Measurements from ENCODE around the gene CFAP100. TPM values are rescaled to one million over a fixed set of nuclear protein-coding genes. Genes with fewer than 3 reads are reported as not detected.

CFAP100 gene
- total RNA-seq, 1 donor from 2014 or later = not detected

DNA sequence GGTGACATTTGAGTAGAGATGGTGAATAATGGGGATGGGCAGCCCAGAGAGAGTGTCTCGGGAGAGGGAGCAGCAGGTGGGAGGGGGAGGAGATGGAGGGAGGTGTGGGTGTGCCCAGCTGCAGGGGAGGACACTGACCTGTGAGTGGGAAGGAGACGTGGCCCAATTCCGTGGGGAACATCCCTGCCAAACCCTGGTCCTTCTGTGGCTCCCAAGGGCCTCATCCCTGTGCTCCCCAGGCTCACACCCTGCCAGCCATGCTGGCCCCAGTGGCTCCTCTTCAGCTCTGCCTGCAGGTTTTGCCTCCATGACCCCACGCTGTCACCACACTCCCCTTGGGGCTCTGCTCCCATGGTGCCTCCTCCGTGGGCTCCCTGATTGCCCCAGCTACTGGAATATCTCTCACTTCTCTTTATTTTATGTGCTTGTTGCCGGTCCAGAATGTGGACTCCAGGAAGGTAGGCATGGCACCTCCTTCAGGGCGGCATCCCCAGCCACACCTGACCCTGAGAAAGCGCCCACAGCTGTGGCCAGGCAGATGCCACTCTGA lies 7.0 kb downstream of the CFAP100 start:
- no peak overlapping the region for H3K4me3 ChIP-seq
- intact Hi-C loops (cut with micrococcal nuclease) = no loop called here
- DNase-seq = no peak
- H3K9me3 ChIP-seq (replicated peaks) = no peaks in the 10 kb centered on the region
- no peak overlapping the region for H3K27ac ChIP-seq (replicated peaks)
- H3K27me3 ChIP-seq (ENCODE audit: low read depth) = peaks cover 31% of the 10 kb centered on the region
- no peaks in the 10 kb centered on the region for H3K4me1 ChIP-seq
- H3K36me3 ChIP-seq = no peaks in the 10 kb centered on the region
- TF ChIP-seq, protein P1, sequence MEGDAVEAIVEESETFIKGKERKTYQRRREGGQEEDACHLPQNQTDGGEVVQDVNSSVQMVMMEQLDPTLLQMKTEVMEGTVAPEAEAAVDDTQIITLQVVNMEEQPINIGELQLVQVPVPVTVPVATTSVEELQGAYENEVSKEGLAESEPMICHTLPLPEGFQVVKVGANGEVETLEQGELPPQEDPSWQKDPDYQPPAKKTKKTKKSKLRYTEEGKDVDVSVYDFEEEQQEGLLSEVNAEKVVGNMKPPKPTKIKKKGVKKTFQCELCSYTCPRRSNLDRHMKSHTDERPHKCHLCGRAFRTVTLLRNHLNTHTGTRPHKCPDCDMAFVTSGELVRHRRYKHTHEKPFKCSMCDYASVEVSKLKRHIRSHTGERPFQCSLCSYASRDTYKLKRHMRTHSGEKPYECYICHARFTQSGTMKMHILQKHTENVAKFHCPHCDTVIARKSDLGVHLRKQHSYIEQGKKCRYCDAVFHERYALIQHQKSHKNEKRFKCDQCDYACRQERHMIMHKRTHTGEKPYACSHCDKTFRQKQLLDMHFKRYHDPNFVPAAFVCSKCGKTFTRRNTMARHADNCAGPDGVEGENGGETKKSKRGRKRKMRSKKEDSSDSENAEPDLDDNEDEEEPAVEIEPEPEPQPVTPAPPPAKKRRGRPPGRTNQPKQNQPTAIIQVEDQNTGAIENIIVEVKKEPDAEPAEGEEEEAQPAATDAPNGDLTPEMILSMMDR (IDR thresholded peaks at IDR 0.05; ENCODE audit: borderline replicate concordance) = no peak

GRCh38 chr3:126402178-126402577 lies 7.5 kb downstream of the CFAP100 start:
- H3K27me3 ChIP-seq (ENCODE audit: low read depth) = peaks cover 36% of the 10 kb centered on the region
- DNase-seq = no peak
- H3K4me1 ChIP-seq = no peaks in the 10 kb centered on the region
- TF ChIP-seq, protein P1 (IDR thresholded peaks at IDR 0.05; ENCODE audit: borderline replicate concordance) = no peak
- H3K9me3 ChIP-seq (replicated peaks) = no peaks in the 10 kb centered on the region
- intact Hi-C loops (cut with micrococcal nuclease) = no loop called here
- H3K36me3 ChIP-seq = no peaks in the 10 kb centered on the region
- H3K27ac ChIP-seq (replicated peaks) = no peak overlapping the region
- no peak overlapping the region for H3K4me3 ChIP-seq

- H3K36me3 ChIP-seq = no peaks in the 10 kb centered on the region
- DNase-seq = no peak
- no peaks in the 10 kb centered on the region for H3K4me1 ChIP-seq
- peaks cover 42% of the 10 kb centered on the region for H3K27me3 ChIP-seq (ENCODE audit: low read depth)
- TF ChIP-seq, protein P1 (IDR thresholded peaks at IDR 0.05; ENCODE audit: borderline replicate concordance) = no peak
- no peak overlapping the region for H3K27ac ChIP-seq (replicated peaks)
- intact Hi-C loops (cut with micrococcal nuclease) = no loop called here
- peaks cover 3% of the 10 kb centered on the region for H3K9me3 ChIP-seq (replicated peaks)
- H3K4me3 ChIP-seq = no peak overlapping the region
Observed at GRCh38 chr3:126402666-126403302, 8.1 kb downstream of the CFAP100 start.

DNA sequence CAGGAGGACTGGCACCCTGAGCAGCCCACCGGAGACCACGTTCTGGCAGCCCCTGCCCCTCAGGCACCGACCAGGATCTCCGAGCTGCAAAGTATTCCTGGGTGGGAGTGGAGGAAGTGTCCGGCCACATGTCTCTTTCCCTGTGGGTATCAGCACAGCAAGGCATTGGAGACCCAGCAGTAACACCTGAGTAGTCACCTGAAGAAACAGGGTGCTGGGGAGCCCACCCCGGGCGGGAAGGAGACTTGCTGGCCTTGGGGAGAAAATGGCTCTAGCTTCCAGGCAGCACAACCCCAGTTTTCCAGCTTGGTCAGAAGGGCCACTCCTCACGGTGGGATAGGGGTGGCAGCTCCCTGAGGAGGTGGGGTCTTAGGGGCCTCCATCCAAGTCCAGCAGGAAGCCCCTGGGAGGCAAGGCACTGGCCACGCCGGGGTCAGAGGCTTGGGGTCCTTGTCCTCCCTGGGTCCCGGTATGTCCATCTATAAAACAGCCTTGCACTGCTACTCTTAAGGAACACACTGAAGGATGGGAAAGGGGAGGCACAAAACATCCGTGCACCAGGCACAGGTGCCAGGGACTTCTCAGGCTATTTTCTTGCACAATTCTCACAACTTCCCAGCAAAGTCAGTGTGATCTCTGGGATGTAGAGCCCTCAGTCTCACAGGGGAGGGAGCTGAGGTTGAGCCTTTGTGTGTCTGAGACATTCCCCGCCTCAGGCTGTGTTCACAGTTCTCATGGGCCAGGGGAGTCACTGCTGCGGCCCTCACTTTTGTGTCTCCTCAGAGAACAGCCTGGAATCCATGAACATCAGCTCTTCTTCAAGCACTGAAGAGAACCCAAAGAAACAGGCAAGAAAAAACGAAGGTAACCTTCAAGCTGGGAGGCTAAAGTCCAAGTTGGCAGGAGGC lies 11.9 kb downstream of the CFAP100 start:
- no peak overlapping the region for H3K27ac ChIP-seq (replicated peaks)
- no peak overlapping the region for H3K4me3 ChIP-seq
- intact Hi-C loops (cut with micrococcal nuclease) = no loop called here
- H3K4me1 ChIP-seq = no peaks in the 10 kb centered on the region
- TF ChIP-seq, protein P1 (IDR thresholded peaks at IDR 0.05; ENCODE audit: borderline replicate concordance) = no peak
- peaks cover 66% of the 10 kb centered on the region for H3K27me3 ChIP-seq (ENCODE audit: low read depth)
- H3K9me3 ChIP-seq (replicated peaks) = peaks cover 3% of the 10 kb centered on the region
- no peak for DNase-seq
- no peaks in the 10 kb centered on the region for H3K36me3 ChIP-seq

- H3K4me3 ChIP-seq = no peak overlapping the region
- H3K27me3 ChIP-seq (ENCODE audit: low read depth) = peaks cover 72% of the 10 kb centered on the region
- H3K4me1 ChIP-seq = no peaks in the 10 kb centered on the region
- TF ChIP-seq, protein P1 (IDR thresholded peaks at IDR 0.05; ENCODE audit: borderline replicate concordance) = no peak
- intact Hi-C loops (cut with micrococcal nuclease) = no loop called here
- no peak overlapping the region for H3K27ac ChIP-seq (replicated peaks)
- peaks cover 3% of the 10 kb centered on the region for H3K9me3 ChIP-seq (replicated peaks)
- no peaks in the 10 kb centered on the region for H3K36me3 ChIP-seq
- no peak for DNase-seq
Observed at GRCh38 chr3:126407412-126408044, 12.8 kb downstream of the CFAP100 start.

All from left ventricle myocardium inferior (tissue), 1 donor.